HEK293 (cell line): ENCODE measurements around the gene HOXC11.

ENCODE experiments used
- CTCF ChIA-PET: fragments of 350-600 bp; formaldehyde crosslinking; extraction: SDS; loops from one replicate; lab custom pipeline; 2021; ENCODE audit warnings: antibody characterized with exemption; lab: Yijun Ruan, JAX
- POLR2A ChIA-PET: fragments of 300-600 bp; formaldehyde crosslinking; extraction: SDS; loops from one replicate; lab custom pipeline; 2020; ENCODE audit warnings: antibody characterized with exemption, inconsistent platforms; lab: Yijun Ruan, JAX
- H3K27ac ChIP-seq: fragments of 200-500 bp; sonication (Bioruptor generic); 2 replicates; pipeline ENCODE4 v1.5.1; 2014; ENCODE audit warnings: low read depth, low read length, control low read depth, inconsistent platforms; ENCODE audit errors: extremely low read depth
- H3K36me3 ChIP-seq, 2 experiments: fragments of 200-500 bp in 1 of 2; sonication (Bioruptor generic) in 1 of 2; 1 replicate in 1 of 2; 2 replicates in 1 of 2; pipeline ENCODE4 v1.5.1; 2014 to 2017; ENCODE audit warnings: inconsistent platforms in 2 of 2, low read length in 2 of 2; ENCODE audit not compliant: control insufficient read depth in 2 of 2, insufficient read depth in 1 of 2
- H3K4me1 ChIP-seq: fragments of 200-500 bp; sonication (Bioruptor generic); 2 replicates; pipeline ENCODE4 v1.5.1; 2014; ENCODE audit warnings: mild to moderate bottlenecking, low read length, inconsistent platforms; ENCODE audit not compliant: control insufficient read depth, insufficient read depth
- H3K4me3 ChIP-seq: 2 replicates; pipeline ENCODE4 v1.5.1; 2011; ENCODE audit warnings: low read depth, mild to moderate bottlenecking, control low read depth, low read length, moderate library complexity
- H3K9me3 ChIP-seq: fragments of 200-500 bp; sonication (Bioruptor generic); 2 replicates; pipeline ENCODE4 v1.5.1; 2014; ENCODE audit warnings: low read depth, low read length, inconsistent platforms; ENCODE audit not compliant: control insufficient read depth, insufficient read depth
- BCL11A ChIP-seq: fragments of 450-650 bp; formaldehyde crosslinking; IDR thresholded peaks from 2 replicates; pipeline ENCODE4 v1.5.1; 2016; ENCODE audit warnings: low read depth, missing biosample characterization, missing genetic modification characterization
- SP7 ChIP-seq: fragments of 450-650 bp; formaldehyde crosslinking; IDR thresholded peaks from 2 replicates; pipeline ENCODE4 v1.5.1; 2016; ENCODE audit warnings: missing biosample characterization, missing genetic modification characterization
- YY2 ChIP-seq: fragments of 450-650 bp; formaldehyde crosslinking; IDR thresholded peaks from 2 replicates; pipeline ENCODE4 v1.5.1; 2016; ENCODE audit warnings: missing biosample characterization, missing genetic modification characterization
- ZBTB17 ChIP-seq: fragments of 450-650 bp; formaldehyde crosslinking; IDR thresholded peaks from 2 replicates; pipeline ENCODE4 v1.5.1; 2016; ENCODE audit warnings: missing biosample characterization, missing genetic modification characterization
- ZBTB20 ChIP-seq: fragments of 450-650 bp; formaldehyde crosslinking; IDR thresholded peaks from 2 replicates; pipeline ENCODE4 v1.5.1; 2016; ENCODE audit warnings: missing biosample characterization, missing genetic modification characterization
- ZFP69B ChIP-seq: fragments of 450-650 bp; formaldehyde crosslinking; IDR thresholded peaks from 2 replicates; pipeline ENCODE4 v1.5.1; 2016; ENCODE audit warnings: missing biosample characterization, missing genetic modification characterization
- ZIC2 ChIP-seq: fragments of 450-650 bp; formaldehyde crosslinking; IDR thresholded peaks from 2 replicates; pipeline ENCODE4 v1.5.1; 2016; ENCODE audit warnings: missing biosample characterization, missing genetic modification characterization
- ZNF10 ChIP-seq: fragments of 450-650 bp; formaldehyde crosslinking; IDR thresholded peaks from 2 replicates; pipeline ENCODE4 v1.5.1; 2017; ENCODE audit warnings: missing biosample characterization, missing genetic modification characterization
- ZNF175 ChIP-seq: fragments of 450-650 bp; formaldehyde crosslinking; IDR thresholded peaks from 2 replicates; pipeline ENCODE4 v1.5.1; 2016; ENCODE audit warnings: missing biosample characterization, missing genetic modification characterization
- ZNF202 ChIP-seq: fragments of 450-650 bp; formaldehyde crosslinking; IDR thresholded peaks from 2 replicates; pipeline ENCODE4 v1.5.1; 2016; ENCODE audit warnings: missing biosample characterization, missing genetic modification characterization, borderline replicate concordance
- ZNF239 ChIP-seq: fragments of 450-650 bp; formaldehyde crosslinking; IDR thresholded peaks from 2 replicates; pipeline ENCODE4 v1.5.1; 2016; ENCODE audit warnings: missing biosample characterization, missing genetic modification characterization
- ZNF335 ChIP-seq: fragments of 450-650 bp; formaldehyde crosslinking; conservative IDR thresholded peaks from 2 replicates; pipeline ENCODE4 v1.5.1; 2016; ENCODE audit warnings: missing biosample characterization, missing genetic modification characterization
- ZNF423 ChIP-seq: fragments of 450-650 bp; formaldehyde crosslinking; IDR thresholded peaks from 2 replicates; pipeline ENCODE4 v1.5.1; 2016; ENCODE audit warnings: missing biosample characterization, missing genetic modification characterization
- ZNF426 ChIP-seq: fragments of 450-650 bp; formaldehyde crosslinking; IDR thresholded peaks from 2 replicates; pipeline ENCODE4 v1.5.1; 2017; ENCODE audit warnings: missing biosample characterization, missing genetic modification characterization, mild to moderate bottlenecking, inconsistent platforms, moderate library complexity
- ZNF514 ChIP-seq: fragments of 450-650 bp; formaldehyde crosslinking; IDR thresholded peaks from 2 replicates; pipeline ENCODE4 v1.5.1; 2016; ENCODE audit warnings: missing biosample characterization, missing genetic modification characterization
- ZNF530 ChIP-seq: fragments of 450-650 bp; formaldehyde crosslinking; IDR thresholded peaks from 2 replicates; pipeline ENCODE4 v1.5.1; 2016; ENCODE audit warnings: low read depth, missing biosample characterization, missing genetic modification characterization
- ZNF548 ChIP-seq: fragments of 450-650 bp; formaldehyde crosslinking; IDR thresholded peaks from 2 replicates; pipeline ENCODE4 v1.5.1; 2016; ENCODE audit warnings: missing biosample characterization, missing genetic modification characterization
- ZNF600 ChIP-seq: fragments of 450-650 bp; formaldehyde crosslinking; IDR thresholded peaks from 2 replicates; pipeline ENCODE4 v1.5.1; 2016; ENCODE audit warnings: missing biosample characterization, missing genetic modification characterization
- ZNF660 ChIP-seq: fragments of 450-650 bp; IDR thresholded peaks from 2 replicates; pipeline ENCODE4 v1.5.1; 2018; ENCODE audit warnings: missing biosample characterization, mild to moderate bottlenecking, missing genetic modification characterization
- ZNF707 ChIP-seq: fragments of 450-650 bp; formaldehyde crosslinking; IDR thresholded peaks from 2 replicates; pipeline ENCODE4 v1.5.1; 2016; ENCODE audit warnings: missing biosample characterization, missing genetic modification characterization
- TF ChIP-seq, protein P1 (sequence below): fragments of 450-650 bp; formaldehyde crosslinking; IDR thresholded peaks from 2 replicates; pipeline ENCODE4 v1.5.1; 2016; ENCODE audit warnings: missing biosample characterization, missing genetic modification characterization
- TF ChIP-seq, protein P2 (sequence below): sonication (generic); formaldehyde crosslinking; IDR thresholded peaks from 2 replicates; pipeline ENCODE4 v1.8.1; 2022; ENCODE audit warnings: mild to moderate bottlenecking, moderate library complexity, missing genetic modification reagents
- TF ChIP-seq, protein P3 (sequence below): fragments of 450-650 bp; formaldehyde crosslinking; IDR thresholded peaks from 2 replicates; pipeline ENCODE4 v1.5.1; 2017; ENCODE audit warnings: missing biosample characterization, missing genetic modification characterization
- TF ChIP-seq, protein P4 (sequence below): fragments of 450-650 bp; formaldehyde crosslinking; IDR thresholded peaks from 2 replicates; pipeline ENCODE4 v1.5.1; 2016; ENCODE audit warnings: missing biosample characterization, missing genetic modification characterization
- TF ChIP-seq, protein P5 (sequence below): fragments of 450-650 bp; formaldehyde crosslinking; IDR thresholded peaks from 2 replicates; pipeline ENCODE4 v1.5.1; 2016; ENCODE audit warnings: missing biosample characterization, missing genetic modification characterization, borderline replicate concordance
- TF ChIP-seq, protein P6 (sequence below): fragments of 450-650 bp; formaldehyde crosslinking; optimal IDR thresholded peaks from 2 replicates; pipeline ENCODE3; 2016; ENCODE audit warnings: missing biosample characterization, mild to moderate bottlenecking, missing genetic modification characterization

Gene HOXC11

DNA sequence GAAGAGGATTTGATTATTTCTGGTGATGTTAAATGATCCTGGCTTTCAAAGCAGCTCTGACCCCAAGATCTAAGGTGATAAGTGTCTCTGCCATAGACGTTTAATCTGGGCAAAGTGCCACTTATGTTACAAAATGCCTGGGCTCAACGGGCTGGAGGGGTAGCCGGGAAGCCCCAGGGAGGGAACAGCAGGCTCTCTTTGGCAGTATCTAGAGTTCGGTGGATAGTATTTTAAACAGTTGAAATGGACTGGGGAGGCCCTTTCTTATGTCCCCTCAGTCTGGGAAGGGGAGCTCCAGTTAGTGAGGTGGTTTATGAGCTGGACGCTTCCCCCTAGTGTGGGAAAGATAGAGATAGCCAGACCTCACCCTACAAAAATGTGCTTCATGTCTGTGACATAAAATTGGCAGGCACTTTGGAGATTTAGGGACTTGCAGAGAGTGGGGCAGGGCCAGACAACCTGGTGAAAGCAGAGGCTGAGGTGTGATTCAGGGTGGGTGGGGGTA lies 5.5 kb upstream of the HOXC11 start (continued):
- TF ChIP-seq, protein P1, sequence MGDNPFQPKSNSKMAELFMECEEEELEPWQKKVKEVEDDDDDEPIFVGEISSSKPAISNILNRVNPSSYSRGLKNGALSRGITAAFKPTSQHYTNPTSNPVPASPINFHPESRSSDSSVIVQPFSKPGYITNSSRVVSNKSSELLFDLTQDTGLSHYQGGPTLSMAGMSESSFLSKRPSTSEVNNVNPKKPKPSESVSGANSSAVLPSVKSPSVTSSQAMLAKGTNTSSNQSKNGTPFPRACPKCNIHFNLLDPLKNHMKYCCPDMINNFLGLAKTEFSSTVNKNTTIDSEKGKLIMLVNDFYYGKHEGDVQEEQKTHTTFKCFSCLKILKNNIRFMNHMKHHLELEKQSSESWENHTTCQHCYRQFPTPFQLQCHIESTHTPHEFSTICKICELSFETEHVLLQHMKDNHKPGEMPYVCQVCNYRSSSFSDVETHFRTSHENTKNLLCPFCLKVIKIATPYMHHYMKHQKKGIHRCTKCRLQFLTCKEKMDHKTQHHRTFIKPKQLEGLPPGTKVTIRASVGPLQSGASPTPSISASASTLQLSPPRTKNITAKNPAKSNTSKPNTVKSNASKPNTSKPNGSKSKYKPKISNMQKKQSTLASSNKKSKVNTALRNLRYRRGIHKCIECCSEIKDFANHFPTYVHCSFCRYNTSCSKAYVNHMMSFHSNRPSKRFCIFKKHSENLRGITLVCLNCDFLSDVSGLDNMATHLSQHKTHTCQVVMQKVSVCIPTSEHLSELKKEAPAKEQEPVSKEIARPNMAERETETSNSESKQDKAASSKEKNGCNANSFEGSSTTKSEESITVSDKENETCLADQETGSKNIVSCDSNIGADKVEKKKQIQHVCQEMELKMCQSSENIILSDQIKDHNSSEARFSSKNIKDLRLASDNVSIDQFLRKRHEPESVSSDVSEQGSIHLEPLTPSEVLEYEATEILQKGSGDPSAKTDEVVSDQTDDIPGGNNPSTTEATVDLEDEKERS (tag by site-specific recombination) = no peak
- TF ChIP-seq ZIC2 (peak; percentile 48; the same call in 1 of the 2 replicates), ZNF660 (0 out of 2 replicates have a peak, but pooled peaks have one; percentile 50), ZNF426 (no peak), YY2 (no peak), ZNF707 (tag by site-specific recombination) (no peak), SP7 (tag by site-specific recombination) (0 out of 2 replicates have a peak, but pooled peaks have one; percentile 18), ZNF530 (tag by site-specific recombination) (no peak), ZNF175 (tag by site-specific recombination) (no peak)
- TF ChIP-seq, protein P2, sequence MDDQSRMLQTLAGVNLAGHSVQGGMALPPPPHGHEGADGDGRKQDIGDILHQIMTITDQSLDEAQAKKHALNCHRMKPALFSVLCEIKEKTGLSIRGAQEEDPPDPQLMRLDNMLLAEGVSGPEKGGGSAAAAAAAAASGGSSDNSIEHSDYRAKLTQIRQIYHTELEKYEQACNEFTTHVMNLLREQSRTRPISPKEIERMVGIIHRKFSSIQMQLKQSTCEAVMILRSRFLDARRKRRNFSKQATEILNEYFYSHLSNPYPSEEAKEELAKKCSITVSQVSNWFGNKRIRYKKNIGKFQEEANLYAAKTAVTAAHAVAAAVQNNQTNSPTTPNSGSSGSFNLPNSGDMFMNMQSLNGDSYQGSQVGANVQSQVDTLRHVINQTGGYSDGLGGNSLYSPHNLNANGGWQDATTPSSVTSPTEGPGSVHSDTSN (CRISPR knock-in tag) = no peak

DNA sequence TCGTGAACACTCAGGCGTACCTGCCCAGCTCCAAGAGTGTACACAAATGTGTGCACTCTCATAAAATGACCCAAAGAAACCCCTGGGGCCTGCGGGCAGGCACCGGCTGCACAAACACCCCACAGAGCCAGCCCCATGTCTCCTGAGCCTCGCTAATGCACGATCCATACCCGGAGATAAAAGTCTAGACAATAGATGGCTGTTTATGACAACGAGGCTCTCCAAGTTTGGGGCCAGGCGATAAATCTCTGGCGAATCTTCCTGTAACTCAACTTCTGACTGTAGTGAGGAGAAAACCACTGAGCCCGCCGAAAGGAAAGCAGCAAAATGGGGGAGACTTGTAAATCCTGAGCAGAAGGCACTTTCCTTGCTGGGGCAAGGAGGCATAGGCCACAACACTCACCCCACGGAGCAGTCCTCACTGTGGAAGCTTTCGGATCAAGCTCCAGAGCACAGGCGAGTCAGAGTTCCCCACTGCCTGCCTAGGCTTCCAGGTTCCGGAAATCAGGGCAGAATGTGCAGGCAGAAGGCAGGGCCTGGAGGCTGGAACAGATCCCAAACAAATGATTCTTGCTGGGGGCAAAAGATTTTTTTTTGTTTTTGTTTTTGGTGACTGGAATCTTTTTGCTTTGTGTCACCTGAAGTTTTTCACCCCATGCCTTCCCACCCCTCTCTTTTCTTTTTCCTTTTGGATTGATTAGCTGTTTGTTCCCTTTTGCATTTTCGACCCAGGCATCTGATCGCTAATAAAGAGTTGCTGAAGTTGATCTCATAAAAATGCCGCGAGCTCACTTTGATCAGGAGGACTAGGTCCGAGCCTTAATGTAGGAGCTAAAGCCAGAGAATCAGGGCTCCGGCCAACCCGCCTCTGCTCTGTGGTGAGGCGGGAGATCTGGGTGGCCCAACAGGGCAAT lies 4.5 kb upstream of the HOXC11 start:
- Histone ChIP-seq H3K27ac (peak overlapping the region; percentile 94), H3K9me3 (no peaks in the 10 kb centered on the region), H3K36me3 (no peaks in the 10 kb centered on the region), H3K4me3 (no peak overlapping the region), H3K4me1 (peaks cover 80% of the 10 kb centered on the region)
- POLR2A ChIA-PET = interaction anchor here (0.7 kb wide), 1 partner anchor 187 kb away, joined by 3 read pairs; no protein-coding TSS in a partner anchor
- CTCF ChIA-PET = interaction anchor here (0.9 to 1.1 kb wide), 2 partner anchors 20 to 39 kb away, joined by 3 read pairs; no protein-coding TSS in a partner anchor
- TF ChIP-seq ZBTB17 = peak; percentile 95
- no peak for TF ChIP-seq ZFP69B
- no peak; the same call in 1 of the 2 replicates for TF ChIP-seq BCL11A (tag by site-specific recombination)
- no peak for TF ChIP-seq ZNF239 (tag by site-specific recombination)
- no peak for TF ChIP-seq ZNF202 (tag by site-specific recombination)
- TF ChIP-seq ZBTB20 (tag by site-specific recombination) = peak; percentile 70
- TF ChIP-seq ZNF10 (tag by site-specific recombination) = no peak
- TF ChIP-seq, protein P3, sequence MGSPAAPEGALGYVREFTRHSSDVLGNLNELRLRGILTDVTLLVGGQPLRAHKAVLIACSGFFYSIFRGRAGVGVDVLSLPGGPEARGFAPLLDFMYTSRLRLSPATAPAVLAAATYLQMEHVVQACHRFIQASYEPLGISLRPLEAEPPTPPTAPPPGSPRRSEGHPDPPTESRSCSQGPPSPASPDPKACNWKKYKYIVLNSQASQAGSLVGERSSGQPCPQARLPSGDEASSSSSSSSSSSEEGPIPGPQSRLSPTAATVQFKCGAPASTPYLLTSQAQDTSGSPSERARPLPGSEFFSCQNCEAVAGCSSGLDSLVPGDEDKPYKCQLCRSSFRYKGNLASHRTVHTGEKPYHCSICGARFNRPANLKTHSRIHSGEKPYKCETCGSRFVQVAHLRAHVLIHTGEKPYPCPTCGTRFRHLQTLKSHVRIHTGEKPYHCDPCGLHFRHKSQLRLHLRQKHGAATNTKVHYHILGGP (tag by site-specific recombination) = no peak
- TF ChIP-seq ZNF423 (tag by site-specific recombination) = peak; percentile 70; the same call in 1 of the 2 replicates
- TF ChIP-seq ZNF548 = no peak
- TF ChIP-seq, protein P4, sequence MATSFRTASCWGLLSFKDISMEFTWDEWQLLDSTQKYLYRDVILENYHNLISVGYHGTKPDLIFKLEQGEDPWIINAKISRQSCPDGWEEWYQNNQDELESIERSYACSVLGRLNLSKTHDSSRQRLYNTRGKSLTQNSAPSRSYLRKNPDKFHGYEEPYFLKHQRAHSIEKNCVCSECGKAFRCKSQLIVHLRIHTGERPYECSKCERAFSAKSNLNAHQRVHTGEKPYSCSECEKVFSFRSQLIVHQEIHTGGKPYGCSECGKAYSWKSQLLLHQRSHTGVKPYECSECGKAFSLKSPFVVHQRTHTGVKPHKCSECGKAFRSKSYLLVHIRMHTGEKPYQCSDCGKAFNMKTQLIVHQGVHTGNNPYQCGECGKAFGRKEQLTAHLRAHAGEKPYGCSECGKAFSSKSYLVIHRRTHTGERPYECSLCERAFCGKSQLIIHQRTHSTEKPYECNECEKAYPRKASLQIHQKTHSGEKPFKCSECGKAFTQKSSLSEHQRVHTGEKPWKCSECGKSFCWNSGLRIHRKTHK = no peak
- TF ChIP-seq ZNF600 (tag by site-specific recombination) = peak; percentile 95
- no peak for TF ChIP-seq ZNF514 (tag by site-specific recombination)
- TF ChIP-seq, protein P5, sequence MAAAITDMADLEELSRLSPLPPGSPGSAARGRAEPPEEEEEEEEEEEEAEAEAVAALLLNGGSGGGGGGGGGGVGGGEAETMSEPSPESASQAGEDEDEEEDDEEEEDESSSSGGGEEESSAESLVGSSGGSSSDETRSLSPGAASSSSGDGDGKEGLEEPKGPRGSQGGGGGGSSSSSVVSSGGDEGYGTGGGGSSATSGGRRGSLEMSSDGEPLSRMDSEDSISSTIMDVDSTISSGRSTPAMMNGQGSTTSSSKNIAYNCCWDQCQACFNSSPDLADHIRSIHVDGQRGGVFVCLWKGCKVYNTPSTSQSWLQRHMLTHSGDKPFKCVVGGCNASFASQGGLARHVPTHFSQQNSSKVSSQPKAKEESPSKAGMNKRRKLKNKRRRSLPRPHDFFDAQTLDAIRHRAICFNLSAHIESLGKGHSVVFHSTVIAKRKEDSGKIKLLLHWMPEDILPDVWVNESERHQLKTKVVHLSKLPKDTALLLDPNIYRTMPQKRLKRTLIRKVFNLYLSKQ (tag by site-specific recombination) = no peak
- peak; percentile 79 for TF ChIP-seq ZNF335 (tag by site-specific recombination)
- 0 out of 2 replicates have a peak, but pooled peaks have one; percentile 30 for TF ChIP-seq ZNF660
- TF ChIP-seq ZIC2 = peak; percentile 78
- TF ChIP-seq, protein P6, sequence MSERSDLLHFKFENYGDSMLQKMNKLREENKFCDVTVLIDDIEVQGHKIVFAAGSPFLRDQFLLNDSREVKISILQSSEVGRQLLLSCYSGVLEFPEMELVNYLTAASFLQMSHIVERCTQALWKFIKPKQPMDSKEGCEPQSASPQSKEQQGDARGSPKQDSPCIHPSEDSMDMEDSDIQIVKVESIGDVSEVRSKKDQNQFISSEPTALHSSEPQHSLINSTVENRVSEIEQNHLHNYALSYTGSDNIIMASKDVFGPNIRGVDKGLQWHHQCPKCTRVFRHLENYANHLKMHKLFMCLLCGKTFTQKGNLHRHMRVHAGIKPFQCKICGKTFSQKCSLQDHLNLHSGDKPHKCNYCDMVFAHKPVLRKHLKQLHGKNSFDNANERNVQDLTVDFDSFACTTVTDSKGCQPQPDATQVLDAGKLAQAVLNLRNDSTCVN (tag by site-specific recombination) = peak; percentile 32
